ENCODE results near the gene PTTG1IP.

PTTG1IP gene

GRCh38 chr21:44819283-44820243, 53.9 kb downstream of the PTTG1IP start:
- no peak for DNase-seq

- no peak for DNase-seq
Observed at GRCh38 chr21:44818640-44819011, 54.9 kb downstream of the PTTG1IP start.

GRCh38 chr21:44817914-44818639, 55.4 kb downstream of the PTTG1IP start, which contains the start of gene SUMO3:
SUMO3 (minus strand) TSS chr21:44818062; CDS start chr21:44817968, 94 bp downstream.
- peak; percentile 89 for DNase-seq

- DNase-seq, result peak; percentile 89
Observed at GRCh38 chr21:44817506-44817880, 56.0 kb downstream of the PTTG1IP start.

GRCh38 chr21:44816761-44817505, 56.6 kb downstream of the PTTG1IP start:
- DNase-seq, result no peak

- DNase-seq, result no peak
Observed at GRCh38 chr21:44815852-44816628, 57.5 kb downstream of the PTTG1IP start.

- DNase-seq, result no peak
Observed at GRCh38 chr21:44815225-44815624, 58.3 kb downstream of the PTTG1IP start.

GRCh38 chr21:44814498-44815023, 58.9 kb downstream of the PTTG1IP start:
- no peak for DNase-seq

- DNase-seq, result no peak
Observed at GRCh38 chr21:44813727-44814126, 59.8 kb downstream of the PTTG1IP start.

DNA sequence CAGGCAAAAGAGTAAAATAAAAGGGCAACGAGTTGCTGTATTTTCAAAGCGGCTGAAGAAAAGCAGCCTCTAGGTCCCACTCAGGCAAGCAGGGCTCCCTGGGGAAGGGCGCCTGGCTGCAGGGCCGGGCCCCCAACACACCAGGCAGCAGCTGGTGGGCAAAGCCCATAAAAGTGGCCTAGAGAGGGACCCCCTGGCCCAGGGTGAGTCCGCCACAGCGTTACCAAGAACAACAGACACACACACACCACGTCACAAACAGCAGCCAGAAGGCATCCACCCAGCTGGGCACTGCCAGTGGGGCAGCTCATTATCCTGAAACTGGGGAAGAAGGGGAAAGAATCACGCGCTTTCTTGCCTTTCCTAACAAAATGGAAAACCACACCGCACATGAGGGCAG, 60.3 kb downstream of the PTTG1IP start:
- no peak for DNase-seq

GRCh38 chr21:44812640-44813039, 60.9 kb downstream of the PTTG1IP start:
- DNase-seq, result no peak

GRCh38 chr21:44810779-44811178, 62.7 kb downstream of the PTTG1IP start:
- DNase-seq, result no peak

DNA sequence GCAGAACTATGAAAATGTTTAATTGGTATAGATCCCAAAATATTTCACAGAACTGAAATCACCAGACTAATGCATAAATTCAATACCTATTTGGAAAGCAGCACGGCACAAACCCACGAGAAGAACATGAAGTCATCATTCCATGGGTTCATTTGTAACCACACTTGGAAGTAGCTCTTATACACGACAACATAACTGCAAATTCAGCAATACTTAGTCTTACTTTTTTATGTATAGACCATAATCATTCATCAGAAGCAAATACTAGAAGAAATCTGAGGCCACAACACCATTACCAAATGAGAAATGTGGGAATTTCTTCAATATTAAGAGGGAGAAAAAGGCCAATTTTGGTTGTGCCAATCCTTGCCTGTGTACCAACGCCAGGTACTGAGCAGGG, 67.6 kb downstream of the PTTG1IP start:
- DNase-seq, result no peak

- no peak for DNase-seq
Observed at GRCh38 chr21:44805226-44805625, 68.3 kb downstream of the PTTG1IP start.

DNA sequence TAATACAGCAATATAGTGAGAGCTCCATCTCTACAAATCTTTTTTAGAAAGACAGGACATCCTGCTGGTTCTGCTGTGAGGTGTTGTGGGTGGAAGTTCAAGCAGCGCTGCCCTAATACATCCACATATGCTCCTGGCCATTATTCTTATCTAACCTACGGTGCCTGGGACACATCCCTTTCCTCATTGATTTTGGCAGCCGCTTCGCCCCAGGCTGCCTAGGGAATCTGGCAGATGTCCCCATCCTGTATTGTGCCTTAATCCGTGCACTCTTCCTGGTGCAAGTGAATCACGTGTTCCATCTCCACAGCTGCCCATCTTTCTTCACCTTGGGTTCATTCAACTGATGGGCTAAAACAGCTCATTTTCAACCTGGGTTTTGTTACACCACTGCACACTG, 68.7 kb downstream of the PTTG1IP start:
- no peak for DNase-seq

GRCh38 chr21:44803651-44804050, 69.8 kb downstream of the PTTG1IP start:
- no peak for DNase-seq

DNA sequence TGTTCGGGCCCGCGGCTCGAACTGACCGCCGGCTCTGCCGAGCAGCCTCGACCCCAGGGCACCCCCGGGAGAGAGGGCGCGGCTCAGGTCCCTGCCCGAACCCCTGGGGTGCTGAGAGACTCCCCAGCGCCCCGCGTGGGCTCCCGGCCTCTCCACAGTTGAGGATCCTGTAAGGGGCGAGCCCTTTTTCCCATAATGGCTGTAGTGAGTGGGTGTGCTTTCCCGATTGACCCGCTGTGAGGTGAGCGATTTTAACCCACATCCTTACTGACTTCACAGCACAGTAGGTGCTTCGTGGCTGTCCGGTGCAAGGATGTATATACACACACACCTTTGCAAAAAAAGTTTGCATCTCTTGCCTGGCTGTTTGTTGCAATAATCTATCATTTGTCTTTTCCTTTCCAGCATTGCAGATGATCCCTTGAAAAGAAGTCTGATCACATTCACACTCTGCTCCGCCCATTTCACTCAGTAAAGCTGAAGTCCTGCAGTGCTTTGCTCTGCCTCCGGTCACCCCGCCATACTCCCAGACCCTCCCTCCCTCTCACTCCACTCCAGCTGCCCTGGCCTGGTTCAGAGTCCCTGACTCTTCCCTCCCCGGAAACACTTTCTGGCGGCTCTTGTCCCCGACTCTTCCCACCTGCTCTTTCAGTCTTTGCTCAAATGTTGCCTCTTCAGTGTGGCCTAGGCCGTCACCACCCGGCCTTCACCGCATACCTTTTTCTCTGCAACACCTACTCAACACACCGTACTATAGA, 70.9 kb downstream of the PTTG1IP start:
- DNase-seq, result no peak

DNA sequence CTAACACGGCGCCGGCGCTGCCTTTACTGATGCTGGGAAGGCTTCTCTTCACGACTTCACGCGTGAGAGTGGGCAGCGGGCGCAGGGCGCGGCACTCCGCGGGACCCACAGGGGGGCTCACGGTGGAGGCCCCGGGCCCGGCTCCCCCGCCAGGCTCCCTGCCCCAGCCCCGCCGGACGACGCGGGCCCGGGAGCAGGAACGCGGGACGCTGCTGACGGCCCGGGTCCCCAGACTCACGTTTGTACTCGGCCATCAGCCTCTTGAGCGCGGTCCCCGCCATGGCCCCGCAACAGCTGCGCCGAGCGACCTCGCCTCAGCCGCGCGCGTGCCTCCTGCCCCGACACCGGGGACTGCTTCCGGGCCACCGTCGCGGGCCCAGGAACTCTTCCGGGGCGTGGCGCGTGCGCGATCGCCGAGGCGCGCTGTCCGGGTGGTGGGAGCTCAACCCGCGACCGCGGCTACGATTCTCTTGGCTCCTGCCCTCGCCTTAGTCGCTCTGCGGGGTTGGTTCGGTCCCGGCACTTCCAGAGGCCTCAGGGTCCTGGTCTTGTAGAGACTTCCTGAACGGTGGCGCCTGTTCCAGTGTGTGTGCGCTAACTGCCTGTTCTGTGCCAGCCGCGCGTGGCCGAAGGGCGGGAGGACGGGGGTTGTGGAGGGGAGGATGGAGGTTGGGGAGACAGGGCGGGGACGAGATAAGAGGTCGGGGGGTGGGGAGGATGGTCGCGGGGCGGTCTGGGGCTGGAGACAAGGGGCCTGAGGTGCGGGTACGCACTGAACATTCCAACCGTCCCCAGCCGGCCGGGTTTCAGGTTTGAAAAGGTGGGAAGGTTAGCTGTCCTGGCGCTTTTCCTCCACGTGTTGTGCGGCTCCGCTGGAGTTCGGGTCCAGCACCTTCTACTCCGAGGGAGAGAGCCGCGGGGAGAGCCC, 71.8 kb downstream of the PTTG1IP start, which contains the start of gene UBE2G2:
TSS of gene UBE2G2 (minus strand) at position 353 of the 928 bp plus-strand sequence. CDS start at position 281, 72 bp downstream.
- peak; percentile 86 for DNase-seq

DNA sequence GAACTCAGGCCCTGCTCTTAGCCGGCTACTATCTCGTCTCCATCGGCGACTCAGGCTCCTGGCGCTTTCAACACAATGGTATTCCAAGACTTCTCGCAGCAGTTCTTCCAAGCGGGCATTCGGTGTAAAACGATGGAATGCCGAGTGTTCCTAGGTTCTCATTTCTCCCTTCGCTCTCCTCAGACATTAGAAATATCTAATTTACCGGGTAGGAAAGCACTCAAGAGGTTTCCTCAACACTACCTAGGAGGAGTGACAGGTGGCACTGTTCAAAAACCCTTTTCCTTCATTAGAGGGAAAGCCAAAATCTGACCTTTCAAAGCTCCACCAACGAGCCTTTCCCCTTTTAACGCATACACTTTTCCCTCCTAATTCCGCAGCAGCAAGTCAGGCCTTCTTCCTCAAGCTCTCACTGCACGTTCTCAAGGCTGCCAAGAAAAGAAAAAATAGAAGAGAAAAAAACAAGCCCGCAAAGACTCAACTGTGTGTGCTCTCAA, 72.5 kb downstream of the PTTG1IP start:
- DNase-seq, result no peak

GRCh38 chr21:44800103-44800502, 73.4 kb downstream of the PTTG1IP start:
- no peak for DNase-seq

Measured in CD4-positive, alpha-beta T cell treated with Interferon gamma for 1 hour (primary cell).